HG03469 (cell line): Measurements from ENCODE around the gene GAPT.

Source experiments
- ATAC-seq: cut with Tn5 transposase; IDR thresholded peaks from one replicate; pipeline ENCODE4 v1.9.1; 2021; ENCODE audit warnings: mild to moderate bottlenecking, moderate library complexity, moderate number of reproducible peaks; ENCODE audit not compliant: unreplicated experiment

GAPT gene

GRCh38 chr5:58460732-58461286, 30.4 kb upstream of the GAPT start:
- ATAC-seq, result peak; percentile 70

- ATAC-seq, result no peak
Measured at GRCh38 chr5:58462154-58462553, 29.1 kb upstream of the GAPT start.

- ATAC-seq, result no peak
Measured at GRCh38 chr5:58462623-58463230, 28.5 kb upstream of the GAPT start.

- ATAC-seq, result peak; percentile 98
Measured at GRCh38 chr5:58466939-58467338, 24.3 kb upstream of the GAPT start.

GRCh38 chr5:58469896-58470295, 21.3 kb upstream of the GAPT start:
- no peak for ATAC-seq

GRCh38 chr5:58475404-58475803, 15.8 kb upstream of the GAPT start:
- ATAC-seq, result no peak

DNA sequence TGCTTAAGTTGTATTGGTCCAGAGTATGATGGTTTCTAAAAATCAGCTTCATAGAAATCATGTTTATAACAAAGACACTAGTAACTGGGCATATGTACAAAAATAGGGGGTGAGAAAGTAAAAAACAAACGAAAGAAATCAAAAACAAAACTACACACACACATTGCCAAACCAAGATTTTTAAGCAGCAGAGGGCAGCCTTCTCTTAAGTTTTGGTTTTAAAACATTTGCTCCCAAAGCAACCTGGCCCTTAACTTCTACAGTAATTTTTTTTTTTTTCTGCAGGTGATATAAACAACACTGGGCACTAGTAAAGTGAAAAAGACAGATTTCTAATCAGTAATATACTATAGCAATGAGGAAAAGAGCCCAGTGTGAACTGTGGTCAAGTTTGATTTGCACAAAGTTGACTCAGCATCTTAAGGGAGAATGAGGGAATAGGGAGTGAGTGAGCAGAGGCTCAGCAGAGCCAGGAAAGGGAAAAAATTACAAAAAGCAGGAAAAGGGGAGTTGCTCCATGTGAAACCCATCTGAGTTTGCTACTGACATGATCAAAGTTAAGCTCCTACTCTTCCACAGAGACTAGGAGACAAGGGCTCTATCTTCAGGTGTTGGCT, 13.4 kb upstream of the GAPT start:
- no peak for ATAC-seq

- no peak for ATAC-seq
Measured at GRCh38 chr5:58481066-58481676, 10.1 kb upstream of the GAPT start.

- no peak for ATAC-seq
Measured at GRCh38 chr5:58481828-58482227, 9.4 kb upstream of the GAPT start.

GRCh38 chr5:58482536-58482935, 8.7 kb upstream of the GAPT start:
- no peak for ATAC-seq

GRCh38 chr5:58484505-58484904, 6.7 kb upstream of the GAPT start:
- no peak for ATAC-seq

- no peak for ATAC-seq
Measured at GRCh38 chr5:58486290-58486689, 4.9 kb upstream of the GAPT start.

- peak; percentile 42 for ATAC-seq
Measured at GRCh38 chr5:58490402-58491050, 709 bp upstream of the GAPT start.

DNA sequence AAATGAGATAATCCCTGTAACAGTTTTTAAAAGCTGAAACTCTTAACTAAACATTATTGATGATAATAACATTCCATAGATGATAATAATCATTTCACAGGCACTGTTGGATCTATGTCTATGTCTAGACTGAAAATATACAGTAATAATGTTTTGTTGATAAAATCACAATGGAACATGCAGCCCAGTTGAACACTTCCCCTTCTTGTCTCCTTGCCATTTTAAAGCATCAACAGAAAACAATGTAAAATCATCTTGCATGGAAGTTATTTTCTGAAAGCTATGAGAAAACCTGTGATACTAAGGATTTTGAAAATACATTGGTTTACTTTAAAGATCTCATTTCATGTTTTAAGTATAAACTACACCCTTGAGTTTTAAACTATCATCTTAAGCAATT, 1.9 kb downstream of the GAPT start:
- no peak for ATAC-seq

DNA sequence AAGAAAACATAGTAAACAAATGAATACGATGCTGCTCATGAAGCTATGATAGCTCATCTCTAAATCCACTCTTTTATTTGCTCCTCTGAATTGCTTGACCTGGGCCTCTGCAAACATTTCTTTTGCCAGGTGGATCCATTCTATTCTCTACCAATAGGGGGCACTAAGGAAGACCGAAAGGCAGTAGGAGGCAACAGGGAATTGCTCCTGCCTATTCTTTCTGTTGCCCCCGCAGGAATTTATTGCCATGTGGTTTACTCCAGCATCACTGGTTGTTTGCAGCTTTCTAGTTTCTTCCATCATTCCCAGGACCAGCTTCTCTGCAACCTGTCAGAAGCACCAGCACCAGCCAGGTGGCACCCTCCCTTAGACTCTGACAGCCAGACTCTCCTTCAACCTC, 5.3 kb downstream of the GAPT start:
- no peak for ATAC-seq

- ATAC-seq, result no peak
Measured at GRCh38 chr5:58497386-58497785, 6.2 kb downstream of the GAPT start.

DNA sequence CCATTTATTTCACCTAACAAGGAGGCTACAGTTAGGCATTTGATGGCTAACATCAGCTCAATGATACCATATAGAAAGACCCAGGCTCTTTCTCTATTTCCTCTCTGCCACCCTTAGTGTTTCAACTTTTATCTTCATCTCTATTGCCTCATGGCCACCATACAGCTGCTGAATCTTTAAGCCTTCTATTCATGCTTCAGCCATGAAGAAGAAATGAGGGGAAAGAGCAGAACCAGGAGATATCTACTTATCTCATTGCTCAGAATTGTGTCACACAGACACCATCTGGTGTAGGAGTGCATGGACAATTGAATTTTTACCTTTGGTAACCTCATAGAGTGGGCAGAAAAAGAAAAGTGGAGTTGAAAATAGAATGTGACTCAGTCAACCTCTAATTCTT, 6.7 kb downstream of the GAPT start:
- ATAC-seq, result no peak

- ATAC-seq, result no peak
Measured at GRCh38 chr5:58498340-58498942, 7.2 kb downstream of the GAPT start.

GRCh38 chr5:58499231-58499630, 8.0 kb downstream of the GAPT start:
- no peak for ATAC-seq

GRCh38 chr5:58499941-58500340, 8.7 kb downstream of the GAPT start:
- ATAC-seq, result no peak

DNA sequence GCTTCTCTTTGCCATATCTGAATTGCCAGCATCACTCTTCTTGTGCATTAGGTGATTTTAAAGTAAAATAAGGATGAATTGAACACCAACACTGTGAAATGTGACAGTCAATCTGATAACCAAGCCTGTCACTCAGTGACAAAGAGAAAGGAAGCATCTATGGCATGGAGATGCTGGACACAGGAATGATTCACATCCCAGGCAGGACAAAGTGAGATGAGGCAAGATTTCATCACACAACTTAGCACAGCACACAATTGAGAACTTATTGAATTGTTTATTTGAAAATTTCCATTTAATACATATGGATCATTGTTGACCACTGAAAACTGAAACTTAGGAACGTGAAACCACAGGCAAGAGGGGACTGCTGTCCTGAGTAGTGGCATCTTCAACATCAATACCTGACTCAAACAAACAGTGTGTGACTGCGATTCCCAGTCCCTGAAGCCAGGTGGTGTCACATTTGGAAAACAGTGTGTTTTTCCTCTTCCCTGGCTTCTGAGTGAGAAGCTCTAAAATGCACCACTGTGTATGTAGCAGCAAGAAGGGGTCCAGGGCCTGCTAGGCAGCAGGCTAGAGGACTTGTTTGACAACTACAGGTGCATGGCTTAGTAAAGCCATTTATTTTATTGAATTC, 10.7 kb downstream of the GAPT start:
- no peak for ATAC-seq
